Measurements from ENCODE around the gene CAPN5.

The CAPN5 gene

DNA sequence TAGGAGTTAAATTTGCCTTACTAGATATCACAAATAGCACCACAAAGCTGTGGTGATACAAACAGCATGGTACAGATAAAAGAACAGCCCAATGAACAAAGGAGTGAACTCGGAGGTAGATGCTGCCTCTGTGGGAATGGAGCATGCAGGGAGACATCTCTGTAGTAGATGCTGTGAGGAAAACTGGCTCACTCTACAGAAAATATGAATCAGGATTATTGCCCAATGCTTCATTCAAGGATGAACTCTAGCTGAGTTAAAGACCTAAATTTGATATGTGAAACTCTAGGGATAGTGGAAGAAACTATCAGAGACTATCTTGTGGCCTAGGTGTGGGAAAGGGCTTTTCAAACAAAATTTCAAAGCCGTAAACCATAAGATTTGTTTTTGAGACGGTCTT lies 15.3 kb upstream of the CAPN5 start:
- H3K4me3 ChIP-seq (ENCODE audit: low read depth, low read length), result no peak overlapping the region
- no peak for DNase-seq (ENCODE audit: low read depth)
- TF ChIP-seq, protein P1, sequence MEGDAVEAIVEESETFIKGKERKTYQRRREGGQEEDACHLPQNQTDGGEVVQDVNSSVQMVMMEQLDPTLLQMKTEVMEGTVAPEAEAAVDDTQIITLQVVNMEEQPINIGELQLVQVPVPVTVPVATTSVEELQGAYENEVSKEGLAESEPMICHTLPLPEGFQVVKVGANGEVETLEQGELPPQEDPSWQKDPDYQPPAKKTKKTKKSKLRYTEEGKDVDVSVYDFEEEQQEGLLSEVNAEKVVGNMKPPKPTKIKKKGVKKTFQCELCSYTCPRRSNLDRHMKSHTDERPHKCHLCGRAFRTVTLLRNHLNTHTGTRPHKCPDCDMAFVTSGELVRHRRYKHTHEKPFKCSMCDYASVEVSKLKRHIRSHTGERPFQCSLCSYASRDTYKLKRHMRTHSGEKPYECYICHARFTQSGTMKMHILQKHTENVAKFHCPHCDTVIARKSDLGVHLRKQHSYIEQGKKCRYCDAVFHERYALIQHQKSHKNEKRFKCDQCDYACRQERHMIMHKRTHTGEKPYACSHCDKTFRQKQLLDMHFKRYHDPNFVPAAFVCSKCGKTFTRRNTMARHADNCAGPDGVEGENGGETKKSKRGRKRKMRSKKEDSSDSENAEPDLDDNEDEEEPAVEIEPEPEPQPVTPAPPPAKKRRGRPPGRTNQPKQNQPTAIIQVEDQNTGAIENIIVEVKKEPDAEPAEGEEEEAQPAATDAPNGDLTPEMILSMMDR (IDR thresholded peaks at IDR 0.05; ENCODE audit: insufficient read depth, low read depth, low read length, missing control alignments), result no peak

DNA sequence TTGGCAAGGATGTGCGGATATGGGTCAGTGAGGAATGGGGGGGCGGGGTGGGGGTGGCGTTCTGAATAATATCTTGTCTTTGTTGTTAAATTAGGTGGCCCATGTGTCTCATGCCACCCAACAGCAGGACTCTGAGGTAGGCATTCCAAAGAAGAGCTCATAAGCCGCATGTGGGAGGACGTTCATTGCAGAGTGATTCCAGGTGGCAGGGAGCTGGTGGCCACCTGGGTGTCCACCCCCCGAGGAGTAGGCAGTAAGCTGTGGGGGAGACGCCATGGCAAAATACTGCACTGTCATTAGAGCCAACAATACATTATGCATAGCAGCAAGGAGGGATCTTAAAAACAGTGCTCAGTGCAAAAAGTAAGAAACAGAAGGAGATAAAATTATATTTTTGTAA lies 14.3 kb upstream of the CAPN5 start:
- TF ChIP-seq, protein P1 (IDR thresholded peaks at IDR 0.05; ENCODE audit: insufficient read depth, low read depth, low read length, missing control alignments), result no peak
- no peak for DNase-seq (ENCODE audit: low read depth)
- no peak overlapping the region for H3K4me3 ChIP-seq (ENCODE audit: low read depth, low read length)

DNA sequence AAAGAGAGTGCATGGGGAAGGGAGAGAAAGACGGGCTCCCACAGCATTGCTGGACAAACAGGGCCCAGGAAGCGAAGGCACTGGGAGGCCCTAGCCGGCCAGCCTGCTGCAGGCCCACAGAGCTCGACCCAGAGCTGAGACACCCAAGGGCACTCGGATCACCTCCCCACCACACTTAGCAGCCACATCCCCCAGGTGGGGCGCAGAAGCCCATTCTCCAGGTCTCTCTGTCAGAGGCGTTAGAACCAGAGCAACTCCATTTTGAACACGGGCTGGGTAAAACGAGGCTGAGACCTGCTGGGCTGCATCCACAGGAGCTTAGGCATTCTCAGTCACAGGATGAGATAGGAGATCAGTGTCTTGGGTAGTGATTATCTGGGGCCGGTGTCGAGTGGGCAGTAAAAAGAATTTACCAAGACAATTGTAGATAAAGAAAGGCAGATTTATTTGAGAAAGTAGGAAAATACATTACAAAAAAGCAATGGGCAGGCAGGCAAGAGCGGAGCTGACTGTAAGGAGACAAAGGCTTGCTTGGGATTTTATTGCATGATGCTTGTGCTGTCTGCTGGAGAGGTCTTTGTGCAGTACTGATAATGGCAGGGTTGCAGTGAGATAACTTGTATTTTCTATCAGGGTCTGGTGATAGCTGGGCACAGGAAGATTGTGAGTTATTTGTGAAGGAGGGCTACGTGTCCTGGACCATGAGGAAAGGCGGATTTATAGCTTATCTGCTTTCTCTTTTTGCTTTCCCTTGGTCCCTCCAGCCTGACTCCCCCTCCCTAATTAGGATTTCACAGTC lies 13.4 kb upstream of the CAPN5 start:
- DNase-seq (ENCODE audit: low read depth), result no peak
- TF ChIP-seq, protein P1 (IDR thresholded peaks at IDR 0.05; ENCODE audit: insufficient read depth, low read depth, low read length, missing control alignments), result no peak
- no peak overlapping the region for H3K4me3 ChIP-seq (ENCODE audit: low read depth, low read length)

DNA sequence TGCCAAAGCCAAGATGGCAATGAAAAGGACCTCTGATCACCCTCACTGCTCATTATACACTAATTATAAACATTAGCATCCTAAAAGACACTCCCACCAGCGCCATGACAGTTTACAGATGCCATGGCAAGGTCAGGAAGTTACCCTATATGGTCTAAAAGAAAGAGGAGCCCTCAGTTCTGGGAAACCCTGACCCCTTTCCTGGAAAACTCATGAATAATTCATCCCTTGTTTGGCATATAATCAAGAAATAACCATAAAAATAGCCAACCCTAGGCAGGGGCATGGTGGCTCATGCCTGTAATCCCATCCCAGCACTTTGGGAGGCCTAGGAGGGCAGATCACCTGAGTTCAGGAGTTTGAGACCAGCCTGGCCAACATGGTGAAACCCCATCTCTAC lies 12.7 kb upstream of the CAPN5 start:
- no peak for DNase-seq (ENCODE audit: low read depth)
- H3K4me3 ChIP-seq (ENCODE audit: low read depth, low read length), result no peak overlapping the region
- TF ChIP-seq, protein P1 (IDR thresholded peaks at IDR 0.05; ENCODE audit: insufficient read depth, low read depth, low read length, missing control alignments), result no peak

DNA sequence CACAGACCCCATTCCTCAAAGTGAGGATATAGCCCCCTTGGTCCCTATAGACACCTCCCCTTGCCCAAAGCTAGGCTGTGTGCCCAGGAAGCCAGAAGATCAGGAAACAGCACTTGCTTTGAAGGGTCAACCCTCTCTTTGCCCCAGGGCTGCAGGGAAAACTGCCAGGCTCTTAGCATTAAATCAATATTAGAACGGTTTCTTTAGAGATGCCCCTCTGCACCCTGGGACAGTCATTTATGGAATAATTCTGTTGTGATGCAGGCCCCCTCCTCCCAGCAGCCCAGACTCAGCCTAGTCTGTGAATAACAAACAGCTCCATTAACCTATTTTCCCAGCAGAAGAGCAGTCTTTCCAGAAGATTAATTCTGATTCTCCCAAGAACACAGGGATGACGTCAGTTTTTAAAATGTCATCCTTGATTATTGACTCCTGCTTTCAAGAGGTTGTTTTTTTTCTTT lies 11.6 kb upstream of the CAPN5 start:
- no peak overlapping the region for H3K4me3 ChIP-seq (ENCODE audit: low read depth, low read length)
- TF ChIP-seq, protein P1 (IDR thresholded peaks at IDR 0.05; ENCODE audit: insufficient read depth, low read depth, low read length, missing control alignments), result no peak
- no peak for DNase-seq (ENCODE audit: low read depth)

DNA sequence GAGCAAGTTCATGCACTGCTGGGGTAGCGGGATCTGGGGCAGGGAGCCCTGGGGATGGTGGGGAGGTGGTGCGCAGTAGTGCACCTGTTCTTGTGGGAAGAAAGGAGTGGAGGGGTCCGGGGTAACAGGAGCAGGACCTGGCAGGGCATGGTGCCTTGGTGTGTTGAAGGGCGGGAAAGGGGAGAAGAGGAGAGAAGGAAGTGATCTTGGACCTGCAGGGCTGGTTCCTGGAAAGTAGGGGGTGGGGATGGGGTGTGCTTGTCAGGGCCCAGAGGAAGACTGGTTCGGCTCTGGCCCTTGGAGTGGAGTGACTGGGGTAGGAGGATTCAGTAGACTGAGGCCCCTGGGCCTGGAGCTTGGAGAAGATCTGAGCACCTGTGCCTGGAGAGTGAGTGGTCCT lies 10.9 kb upstream of the CAPN5 start:
- H3K4me3 ChIP-seq (ENCODE audit: low read depth, low read length), result no peak overlapping the region
- DNase-seq (ENCODE audit: low read depth), result no peak
- TF ChIP-seq, protein P1 (IDR thresholded peaks at IDR 0.05; ENCODE audit: insufficient read depth, low read depth, low read length, missing control alignments), result no peak
